ENCODE data around the gene SLC34A1. TPM values are rescaled to one million over a fixed set of nuclear protein-coding genes. Genes with fewer than 3 reads are reported as not detected.

Gene SLC34A1
- total RNA-seq, 1 donor from 2014 or later = not detected

- POLR2A ChIA-PET = interaction anchor here (0.6 to 3.2 kb wide), 3 partner anchors 11 to 20 kb away, joined by 3 to 14 read pairs (median 4); partner anchors contain the start of gene GRK6
- CTCF ChIA-PET = interaction anchor here (1.6 kb wide), 1 partner anchor 47 kb away, joined by 3 read pairs; no protein-coding TSS in a partner anchor
- H3K9me3 Mint-ChIP-seq = no peaks in the 10 kb centered on the region
- intact Hi-C loops (cut with micrococcal nuclease) = no loop called here
- peaks cover 81% of the 10 kb centered on the region for H3K36me3 Mint-ChIP-seq (ENCODE audit: low read depth)
- H3K27ac Mint-ChIP-seq = no peak overlapping the region
- H3K27me3 Mint-ChIP-seq = no peaks in the 10 kb centered on the region
- no peak for TF ChIP-seq CTCF (IDR thresholded peaks at IDR 0.05)
- ATAC-seq (ENCODE audit: low read depth) (no peak), DNase-seq (no peak)
- H3K4me3 Mint-ChIP-seq = no peak overlapping the region
- H3K4me1 Mint-ChIP-seq = peaks cover 29% of the 10 kb centered on the region
Measured at GRCh38 chr5:177437623-177438022, 53.4 kb downstream of the SLC34A1 start.

GRCh38 chr5:177438468-177438867 is 54.2 kb downstream of the SLC34A1 start:
- peaks cover 78% of the 10 kb centered on the region for H3K36me3 Mint-ChIP-seq (ENCODE audit: low read depth)
- ChIA-PET POLR2A (interaction anchor here (0.8 to 3.2 kb wide), 2 partner anchors 11 kb away, joined by 4 to 14 read pairs; partner anchors contain the start of gene GRK6), CTCF (interaction anchor here (1.6 kb wide), 1 partner anchor 48 kb away, joined by 3 read pairs; no protein-coding TSS in a partner anchor)
- TF ChIP-seq CTCF (IDR thresholded peaks at IDR 0.05) = no peak
- H3K4me1 Mint-ChIP-seq = peaks cover 21% of the 10 kb centered on the region
- no peak for DNase-seq
- intact Hi-C loops (cut with micrococcal nuclease) = no loop called here
- no peaks in the 10 kb centered on the region for H3K27me3 Mint-ChIP-seq
- H3K27ac Mint-ChIP-seq = no peak overlapping the region
- no peaks in the 10 kb centered on the region for H3K9me3 Mint-ChIP-seq
- no peak overlapping the region for H3K4me3 Mint-ChIP-seq
- no peak for ATAC-seq (ENCODE audit: low read depth)

- DNase-seq (no peak), ATAC-seq (ENCODE audit: low read depth) (no peak)
- TF ChIP-seq CTCF (IDR thresholded peaks at IDR 0.05) = no peak
- ChIA-PET POLR2A (interaction anchor here (1.6 to 11.5 kb wide), 2 partner anchors 10 to 71 kb away, joined by 4 to 296 read pairs; partner anchors contain the start of gene GRK6), CTCF (interaction anchor here (1.2 kb wide), 1 partner anchor 35 kb away, joined by 3 read pairs; no protein-coding TSS in a partner anchor)
- H3K9me3 Mint-ChIP-seq = no peaks in the 10 kb centered on the region
- peaks cover 71% of the 10 kb centered on the region for H3K36me3 Mint-ChIP-seq (ENCODE audit: low read depth)
- H3K27ac Mint-ChIP-seq = no peak overlapping the region
- no peak overlapping the region for H3K4me3 Mint-ChIP-seq
- intact Hi-C loops (cut with micrococcal nuclease) = no loop called here
- peaks cover 22% of the 10 kb centered on the region for H3K4me1 Mint-ChIP-seq
- no peaks in the 10 kb centered on the region for H3K27me3 Mint-ChIP-seq
Measured at GRCh38 chr5:177439518-177440053, 55.4 kb downstream of the SLC34A1 start.

GRCh38 chr5:177440211-177440989 is 56.2 kb downstream of the SLC34A1 start:
- Mint-ChIP-seq H3K27me3 (no peaks in the 10 kb centered on the region), H3K27ac (peak overlapping the region; percentile 50), H3K9me3 (no peaks in the 10 kb centered on the region), H3K4me1 (peaks cover 27% of the 10 kb centered on the region), H3K4me3 (no peak overlapping the region), H3K36me3 (ENCODE audit: low read depth) (peaks cover 66% of the 10 kb centered on the region)
- no peak for TF ChIP-seq CTCF (IDR thresholded peaks at IDR 0.05)
- intact Hi-C loops (cut with micrococcal nuclease) = no loop called here
- DNase-seq (no peak), ATAC-seq (ENCODE audit: low read depth) (peak; percentile 10)
- CTCF ChIA-PET = interaction anchor here (1.2 to 2.0 kb wide), 2 partner anchors 35 to 36 kb away, joined by 3 to 10 read pairs; no protein-coding TSS in a partner anchor
- POLR2A ChIA-PET = interaction anchor here (1.2 to 11.5 kb wide), 4 partner anchors 11 to 70 kb away, joined by 4 to 296 read pairs (median 6); partner anchors contain the start of gene GRK6
